Activated CD4-positive, alpha-beta T cell treated with anti-CD3 and anti-CD28 coated beads for 4 hours (primary cell): ENCODE data around the gene TMEM217.

Experiments used
- DNase-seq, 2 donors: peaks; one replicate each; pipeline ENCODE4 v3.0.0-alpha.2; 2020

The TMEM217 gene

GRCh38 chr6:37243131-37243815 is 14.7 kb downstream of the TMEM217 start:
- DNase-seq: no peak

- no peak for DNase-seq
Observed at GRCh38 chr6:37242429-37243052, 15.4 kb downstream of the TMEM217 start.

- DNase-seq: no peak
Observed at GRCh38 chr6:37241775-37242428, 16.0 kb downstream of the TMEM217 start.

GRCh38 chr6:37241131-37241530 is 16.8 kb downstream of the TMEM217 start:
- no peak for DNase-seq

GRCh38 chr6:37239950-37240713 is 17.8 kb downstream of the TMEM217 start:
- DNase-seq: peak; percentile 69 to 79

GRCh38 chr6:37239526-37239925 is 18.4 kb downstream of the TMEM217 start:
- DNase-seq: no peak

GRCh38 chr6:37238381-37238780 is 19.6 kb downstream of the TMEM217 start:
- DNase-seq: no peak

- no peak for DNase-seq
Observed at GRCh38 chr6:37237789-37238188, 20.2 kb downstream of the TMEM217 start.

- DNase-seq: no peak
Observed at GRCh38 chr6:37236921-37237320, 21.0 kb downstream of the TMEM217 start.

- no peak for DNase-seq
Observed at GRCh38 chr6:37233541-37233940, 24.4 kb downstream of the TMEM217 start.

GRCh38 chr6:37232430-37233017 is 25.4 kb downstream of the TMEM217 start:
- DNase-seq: no peak

GRCh38 chr6:37230104-37230503 is 27.8 kb downstream of the TMEM217 start:
- DNase-seq: no peak

- no peak for DNase-seq
Observed at GRCh38 chr6:37225350-37226169, 32.4 kb downstream of the TMEM217 start.

GRCh38 chr6:37222992-37223391 is 35.0 kb downstream of the TMEM217 start:
- DNase-seq: no peak

- peak; percentile 58 to 60 for DNase-seq
Observed at GRCh38 chr6:37222125-37222967, 35.6 kb downstream of the TMEM217 start.

- DNase-seq: no peak
Observed at GRCh38 chr6:37221585-37222124, 36.3 kb downstream of the TMEM217 start.

GRCh38 chr6:37218511-37218910 is 39.4 kb downstream of the TMEM217 start:
- DNase-seq: no peak

GRCh38 chr6:37218061-37218460 is 39.9 kb downstream of the TMEM217 start:
- DNase-seq: no peak

- DNase-seq: no peak
Observed at GRCh38 chr6:37212268-37212667, 45.7 kb downstream of the TMEM217 start.

- DNase-seq: peak; percentile 68 to 90
Observed at GRCh38 chr6:37210313-37210968, 47.5 kb downstream of the TMEM217 start.
